HepG2 (cell line): ENCODE data around the gene FAM20A. TPM values are rescaled to one million over a fixed set of nuclear protein-coding genes. Genes with fewer than 3 reads are reported as not detected.
A peak's percentile ranks its signal among the peaks of the same experiment; 100 is the strongest.

Experiments used
- BRD4 ChIP-seq: sonication (generic); formaldehyde crosslinking; IDR thresholded peaks from 2 replicates; pipeline ENCODE4 v1.4.0; 2020; ENCODE audit warnings: missing genetic modification reagents
- FOSL2 ChIP-seq: sonication (generic); formaldehyde crosslinking; IDR thresholded peaks from 2 replicates; pipeline ENCODE4 v1.4.0; 2020; ENCODE audit warnings: missing genetic modification reagents
- HMGXB4 ChIP-seq, 2 experiments: sonication (generic) in 1 of 2; formaldehyde crosslinking in 1 of 2; IDR thresholded peaks; 2 replicates each; pipeline versions ENCODE4 v1.4.0 to v1.6.1; 2018 to 2020; ENCODE audit warnings: missing genetic modification reagents in 2 of 2, borderline replicate concordance in 1 of 2, low read depth in 1 of 2, mild to moderate bottlenecking in 1 of 2, missing biosample characterization in 1 of 2
- JUNB ChIP-seq: sonication (generic); formaldehyde crosslinking; IDR thresholded peaks from 2 replicates; pipeline ENCODE4 v1.8.0; 2022; ENCODE audit warnings: missing genetic modification reagents, mild to moderate bottlenecking, borderline replicate concordance
- MAX ChIP-seq: IDR thresholded peaks from 2 replicates; pipeline ENCODE4 v1.6.1; 2012; ENCODE audit warnings: inconsistent platforms
- NFYB ChIP-seq: sonication (generic); formaldehyde crosslinking; IDR thresholded peaks from 2 replicates; pipeline ENCODE4 v1.4.0; 2020; ENCODE audit warnings: missing genetic modification reagents
- RARA ChIP-seq: IDR thresholded peaks from 2 replicates; pipeline ENCODE4 v1.6.1; 2016; ENCODE audit warnings: missing genetic modification reagents, missing compliant biosample characterization
- SALL1 ChIP-seq: sonication (generic); formaldehyde crosslinking; IDR thresholded peaks from 2 replicates; pipeline ENCODE4 v1.8.0; 2022; ENCODE audit warnings: mild to moderate bottlenecking, missing genetic modification reagents
- SMYD3 ChIP-seq: sonication (generic); formaldehyde crosslinking; IDR thresholded peaks from 2 replicates; pipeline ENCODE4 v1.8.1; 2023; ENCODE audit warnings: mild to moderate bottlenecking, missing genetic modification reagents
- TFDP1 ChIP-seq: IDR thresholded peaks from 2 replicates; pipeline ENCODE4 v1.6.1; 2016; ENCODE audit warnings: missing compliant biosample characterization, missing genetic modification reagents, borderline replicate concordance
- ZNF138 ChIP-seq: sonication (generic); formaldehyde crosslinking; IDR thresholded peaks from 2 replicates; pipeline ENCODE4 v1.5.0; 2020; ENCODE audit warnings: mild to moderate bottlenecking, low read depth, missing genetic modification reagents
- ZNF142 ChIP-seq: sonication (generic); formaldehyde crosslinking; IDR thresholded peaks from 2 replicates; pipeline ENCODE4 v1.4.0; 2020; ENCODE audit warnings: missing genetic modification reagents
- ZNF18 ChIP-seq: sonication (generic); formaldehyde crosslinking; IDR thresholded peaks from 2 replicates; pipeline ENCODE4 v1.8.0; 2022; ENCODE audit warnings: mild to moderate bottlenecking, missing genetic modification reagents; ENCODE audit not compliant: insufficient replicate concordance
- ZNF44 ChIP-seq: sonication (generic); formaldehyde crosslinking; IDR thresholded peaks from 2 replicates; pipeline ENCODE4 v1.5.1; 2020; ENCODE audit warnings: mild to moderate bottlenecking, missing genetic modification reagents
- ZNF451 ChIP-seq: sonication (generic); formaldehyde crosslinking; IDR thresholded peaks from 2 replicates; pipeline ENCODE4 v1.5.0; 2020; ENCODE audit warnings: mild to moderate bottlenecking, missing genetic modification reagents
- ZNF564 ChIP-seq: sonication (generic); formaldehyde crosslinking; IDR thresholded peaks from 2 replicates; pipeline ENCODE4 v1.8.1; 2023; ENCODE audit warnings: mild to moderate bottlenecking, missing genetic modification reagents
- polyA plus RNA-seq, 8 experiments: library from polyadenylated mRNA; depleted of rRNA in 3 of 8; stranded (reverse) in 7 of 8; unstranded in 1 of 8; fragments of >200 nt; fragmentation: Illumina TruSeq in 4 of 8; extraction: Trizol in 4 of 8; gene quantifications; 2 replicates each; pipeline versions ENCODE4 v1.2.1 to v1.2.3, GENCODE V29; 2011 to 2016; ENCODE audit warnings: low read depth in 4 of 8, missing spikeins in 1 of 8, mixed read lengths in 1 of 8; ENCODE audit not compliant: insufficient read depth in 1 of 8
- total RNA-seq, 5 experiments: library from RNA; depleted of rRNA; stranded (reverse); fragments of >200 nt; fragmentation: Illumina TruSeq; extraction: Trizol; gene quantifications; 2 replicates each; pipeline ENCODE4 v1.2.3, GENCODE V29; 2016; ENCODE audit warnings: low read depth in 1 of 5

FAM20A gene
- total and polyA plus RNA-seq, 2 of the 13 experiments (the other 11 are each of a cell fraction or from before 2014, with no cell fraction given) = 9.3 to 20.7 TPM

- TF ChIP-seq MAX = peak; percentile 97
- TF ChIP-seq RARA (CRISPR knock-in tag) = peak; percentile 10; the same call in 1 of the 2 replicates
- TF ChIP-seq FOSL2 (CRISPR knock-in tag) = peak; percentile 14; the same call in 1 of the 2 replicates
- TF ChIP-seq ZNF564 (CRISPR knock-in tag) = peak; percentile 72; the same call in 1 of the 2 replicates
- peak; percentile 46 for TF ChIP-seq ZNF18 (CRISPR knock-in tag)
- peak in 1 of 2 experiments; percentile 60; a peak in 1 of 4 replicates for TF ChIP-seq HMGXB4 (CRISPR knock-in tag; IDR thresholded peaks at IDR 0.05; ENCODE audit: borderline replicate concordance in 1 of 2, low read depth in 1 of 2)
- no peak for TF ChIP-seq NFYB (CRISPR knock-in tag)
- TF ChIP-seq BRD4 (CRISPR knock-in tag) = 0 out of 2 replicates have a peak, but pooled peaks have one; percentile 28
- no peak for TF ChIP-seq SMYD3
- peak; percentile 89 for TF ChIP-seq TFDP1 (CRISPR knock-in tag)
- peak; percentile 82 for TF ChIP-seq ZNF451
- 0 out of 2 replicates have a peak, but pooled peaks have one; percentile 37 for TF ChIP-seq ZNF138 (CRISPR knock-in tag)
- TF ChIP-seq ZNF44 (CRISPR knock-in tag) = 0 out of 2 replicates have a peak, but pooled peaks have one; percentile 65
- peak; percentile 74 for TF ChIP-seq ZNF142 (CRISPR knock-in tag)
- TF ChIP-seq SALL1 = peak; percentile 39; the same call in 1 of the 2 replicates
- TF ChIP-seq JUNB (CRISPR knock-in tag) = no peak
Observed at GRCh38 chr17:68511671-68512246, 89.4 kb downstream of the FAM20A start (continued).
